Peyer's patch (tissue), 4 donors: ENCODE results near the gene TMEM217.

Source experiments
- CTCF ChIP-seq, 6 experiments: fragments of 450-650 bp in 4 of 6; fragments of 200-600 bp in 2 of 6; sonication (generic) in 1 of 6; IDR thresholded peaks; one replicate each; pipeline ENCODE4 v1.5.1; 2017 to 2019; ENCODE audit warnings: antibody characterized with exemption in 6 of 6, mild to moderate bottlenecking in 3 of 6, moderate library complexity in 1 of 6
- POLR2A ChIP-seq, 2 donors: fragments of 450-650 bp; IDR thresholded peaks; one replicate each; pipeline ENCODE4 v1.5.1; 2017; ENCODE audit warnings: antibody characterized with exemption in 2 of 2, mild to moderate bottlenecking in 2 of 2, moderate library complexity in 2 of 2

- TF ChIP-seq CTCF (IDR thresholded peaks at IDR 0.05) (no peak), POLR2A (IDR thresholded peaks at IDR 0.05) (no peak)
Observed at GRCh38 chr6:37272834-37273566, 15.1 kb upstream of the TMEM217 start.
